ENCODE data around the gene VPS4B.

Gene VPS4B

GRCh38 chr18:63427558-63427957 is 5.3 kb upstream of the VPS4B start:
- no peak for DNase-seq

GRCh38 chr18:63422864-63423304 is 608 bp upstream of the VPS4B start:
- no peak for DNase-seq

GRCh38 chr18:63421514-63421913 is 762 bp downstream of the VPS4B start:
- DNase-seq = no peak

GRCh38 chr18:63412953-63413352 is 9.3 kb downstream of the VPS4B start:
- no peak for DNase-seq

GRCh38 chr18:63410792-63411191 is 11.5 kb downstream of the VPS4B start:
- no peak for DNase-seq

GRCh38 chr18:63409301-63409700 is 13.0 kb downstream of the VPS4B start:
- DNase-seq = no peak

GRCh38 chr18:63407734-63408133 is 14.5 kb downstream of the VPS4B start:
- no peak for DNase-seq

GRCh38 chr18:63405986-63406385 is 16.3 kb downstream of the VPS4B start:
- DNase-seq = no peak

- DNase-seq = no peak
Observed at GRCh38 chr18:63402246-63403162, 19.8 kb downstream of the VPS4B start.

- DNase-seq = no peak
Observed at GRCh38 chr18:63399300-63399699, 23.0 kb downstream of the VPS4B start.

- DNase-seq = no peak
Observed at GRCh38 chr18:63397349-63397748, 24.9 kb downstream of the VPS4B start.

- no peak for DNase-seq
Observed at GRCh38 chr18:63395503-63395902, 26.8 kb downstream of the VPS4B start.

GRCh38 chr18:63394954-63395353 is 27.3 kb downstream of the VPS4B start:
- DNase-seq = no peak

- no peak for DNase-seq
Observed at GRCh38 chr18:63387861-63388260, 34.4 kb downstream of the VPS4B start.

- no peak for DNase-seq
Observed at GRCh38 chr18:63382843-63383242, 39.4 kb downstream of the VPS4B start.

GRCh38 chr18:63379639-63379962 is 42.7 kb downstream of the VPS4B start:
- no peak for DNase-seq

GRCh38 chr18:63378919-63379638 is 43.2 kb downstream of the VPS4B start:
- no peak for DNase-seq

GRCh38 chr18:63377275-63377980 is 44.8 kb downstream of the VPS4B start:
- DNase-seq = no peak

- DNase-seq = no peak
Observed at GRCh38 chr18:63376538-63376937, 45.7 kb downstream of the VPS4B start.

- no peak for DNase-seq
Observed at GRCh38 chr18:63374540-63374939, 47.7 kb downstream of the VPS4B start.

- no peak for DNase-seq
Observed at GRCh38 chr18:63373161-63373560, 49.1 kb downstream of the VPS4B start.

- DNase-seq = no peak
Observed at GRCh38 chr18:63368611-63369010, 53.7 kb downstream of the VPS4B start.
